Suprapubic skin (tissue), 4 donors: ENCODE measurements around the gene OR6K2. TPM values are rescaled to one million over a fixed set of nuclear protein-coding genes. Genes with fewer than 3 reads are reported as not detected.

Experiments used
- DNase-seq, 2 donors: peaks; one replicate each; pipeline ENCODE4 v3.0.0-alpha.2; 2019; ENCODE audit warnings: low spot score in 2 of 2
- H3K27ac ChIP-seq: fragments of 200-600 bp; sonication (generic); one replicate; pipeline ENCODE4 v1.5.1; 2019
- H3K27me3 ChIP-seq: fragments of 200-600 bp; sonication (generic); one replicate; pipeline ENCODE4 v1.5.1; 2019
- H3K36me3 ChIP-seq: fragments of 200-600 bp; sonication (generic); one replicate; pipeline ENCODE4 v1.5.1; 2019
- H3K4me1 ChIP-seq: fragments of 200-600 bp; sonication (generic); one replicate; pipeline ENCODE4 v1.5.1; 2019
- H3K4me3 ChIP-seq: fragments of 200-600 bp; sonication (generic); one replicate; pipeline ENCODE4 v1.5.1; 2019; ENCODE audit warnings: mild to moderate bottlenecking
- H3K9me3 ChIP-seq: fragments of 200-600 bp; sonication (generic); one replicate; pipeline ENCODE4 v1.5.1; 2019
- EP300 ChIP-seq: sonication (generic); formaldehyde crosslinking; IDR thresholded peaks from one replicate; pipeline ENCODE4 v1.6.1; 2017; ENCODE audit warnings: antibody characterized with exemption
- POLR2A ChIP-seq, 2 donors: fragments of 450-650 bp; IDR thresholded peaks; one replicate each; pipeline ENCODE4 v1.6.1; 2017; ENCODE audit warnings: antibody characterized with exemption in 2 of 2, mild to moderate bottlenecking in 2 of 2, moderate library complexity in 2 of 2
- POLR2AphosphoS5 ChIP-seq, 3 donors: sonication (generic); formaldehyde crosslinking; IDR thresholded peaks; one replicate each; pipeline ENCODE4 v1.6.1; 2017; ENCODE audit warnings: antibody characterized with exemption in 3 of 3
- WGBS: methylation state at CpG from one replicate; pipeline ENCODE4 v1.1.5; 2018; 5-methylcytosine and 5-hydroxymethylcytosine counted together
- total RNA-seq, 4 donors: library from RNA; depleted of rRNA; stranded (reverse); fragments of >200 nt; gene quantifications; one replicate each; pipeline ENCODE4 v1.1.0, GENCODE V29; 2016
- TF ChIP-seq, protein P1 (sequence below), 2 donors: fragments of 200-600 bp in 1 of 2; fragments of 450-650 bp in 1 of 2; sonication (generic) in 1 of 2; IDR thresholded peaks; one replicate each; pipeline ENCODE4 v1.5.1; 2016 to 2019; ENCODE audit warnings: antibody characterized with exemption in 2 of 2, mild to moderate bottlenecking in 1 of 2, moderate library complexity in 1 of 2

OR6K2 gene
- total RNA-seq, 4 donors from 2014 or later = not detected

DNA sequence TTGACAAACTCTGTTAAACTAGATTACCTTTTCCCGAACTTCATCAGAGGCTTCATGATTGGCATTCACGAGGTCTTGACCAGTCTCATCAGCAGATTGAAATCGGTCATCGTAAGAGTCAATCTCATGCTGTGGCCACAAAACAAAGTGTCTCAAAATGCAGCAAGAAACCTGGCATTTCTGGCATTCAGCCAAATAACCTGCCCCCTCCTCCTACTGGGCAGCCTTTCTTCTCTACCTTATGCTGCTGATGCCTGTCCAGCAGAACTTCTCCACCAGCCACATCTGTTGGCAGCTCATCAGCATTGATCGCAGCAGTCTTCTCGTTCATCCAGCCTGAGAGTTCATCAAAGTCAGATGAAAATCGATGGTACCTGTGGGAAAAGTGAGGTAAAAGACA is 26.1 kb downstream of the OR6K2 start:
- TF ChIP-seq EP300 = no peak
- TF ChIP-seq POLR2AphosphoS5 (IDR thresholded peaks at IDR 0.05) = no peak
- no peak for TF ChIP-seq POLR2A (IDR thresholded peaks at IDR 0.05)
- TF ChIP-seq, protein P1, sequence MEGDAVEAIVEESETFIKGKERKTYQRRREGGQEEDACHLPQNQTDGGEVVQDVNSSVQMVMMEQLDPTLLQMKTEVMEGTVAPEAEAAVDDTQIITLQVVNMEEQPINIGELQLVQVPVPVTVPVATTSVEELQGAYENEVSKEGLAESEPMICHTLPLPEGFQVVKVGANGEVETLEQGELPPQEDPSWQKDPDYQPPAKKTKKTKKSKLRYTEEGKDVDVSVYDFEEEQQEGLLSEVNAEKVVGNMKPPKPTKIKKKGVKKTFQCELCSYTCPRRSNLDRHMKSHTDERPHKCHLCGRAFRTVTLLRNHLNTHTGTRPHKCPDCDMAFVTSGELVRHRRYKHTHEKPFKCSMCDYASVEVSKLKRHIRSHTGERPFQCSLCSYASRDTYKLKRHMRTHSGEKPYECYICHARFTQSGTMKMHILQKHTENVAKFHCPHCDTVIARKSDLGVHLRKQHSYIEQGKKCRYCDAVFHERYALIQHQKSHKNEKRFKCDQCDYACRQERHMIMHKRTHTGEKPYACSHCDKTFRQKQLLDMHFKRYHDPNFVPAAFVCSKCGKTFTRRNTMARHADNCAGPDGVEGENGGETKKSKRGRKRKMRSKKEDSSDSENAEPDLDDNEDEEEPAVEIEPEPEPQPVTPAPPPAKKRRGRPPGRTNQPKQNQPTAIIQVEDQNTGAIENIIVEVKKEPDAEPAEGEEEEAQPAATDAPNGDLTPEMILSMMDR (IDR thresholded peaks at IDR 0.05) = no peak
- H3K4me3 ChIP-seq = no peak overlapping the region
- no peaks in the 10 kb centered on the region for H3K27me3 ChIP-seq
- H3K27ac ChIP-seq = no peak overlapping the region
- no peak for DNase-seq
- no peaks in the 10 kb centered on the region for H3K36me3 ChIP-seq
- no peaks in the 10 kb centered on the region for H3K4me1 ChIP-seq
- 86% methylated on average over 7 of the region's 7 CpGs for WGBS
- no peaks in the 10 kb centered on the region for H3K9me3 ChIP-seq

DNA sequence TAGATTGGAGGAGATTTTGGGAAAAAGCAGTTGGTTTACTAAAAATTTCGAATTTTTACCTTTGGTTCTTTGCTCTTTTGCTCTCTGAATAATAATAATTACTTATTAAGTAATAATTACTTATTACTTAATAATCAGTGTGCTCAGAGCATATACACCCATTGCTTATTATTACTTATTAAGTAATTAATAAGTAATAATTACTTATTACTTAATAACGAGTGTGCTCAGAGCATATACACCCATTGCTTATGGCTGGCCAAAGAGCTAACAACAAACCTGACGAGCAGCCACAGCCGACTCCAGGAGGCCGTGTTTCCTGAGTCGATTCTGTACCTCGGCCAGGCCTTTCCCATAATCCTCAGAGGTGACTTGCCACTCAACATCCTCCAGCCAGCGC is 34.4 kb downstream of the OR6K2 start:
- Histone ChIP-seq H3K4me1 (no peaks in the 10 kb centered on the region), H3K27ac (no peak overlapping the region), H3K9me3 (no peaks in the 10 kb centered on the region), H3K36me3 (no peaks in the 10 kb centered on the region), H3K4me3 (no peak overlapping the region), H3K27me3 (no peaks in the 10 kb centered on the region)
- TF ChIP-seq POLR2A (IDR thresholded peaks at IDR 0.05) (no peak), POLR2AphosphoS5 (IDR thresholded peaks at IDR 0.05) (no peak), EP300 (no peak)
- TF ChIP-seq, protein P1 (IDR thresholded peaks at IDR 0.05) = no peak
- 81% methylated on average over 8 of the region's 8 CpGs for WGBS
- DNase-seq = no peak

DNA sequence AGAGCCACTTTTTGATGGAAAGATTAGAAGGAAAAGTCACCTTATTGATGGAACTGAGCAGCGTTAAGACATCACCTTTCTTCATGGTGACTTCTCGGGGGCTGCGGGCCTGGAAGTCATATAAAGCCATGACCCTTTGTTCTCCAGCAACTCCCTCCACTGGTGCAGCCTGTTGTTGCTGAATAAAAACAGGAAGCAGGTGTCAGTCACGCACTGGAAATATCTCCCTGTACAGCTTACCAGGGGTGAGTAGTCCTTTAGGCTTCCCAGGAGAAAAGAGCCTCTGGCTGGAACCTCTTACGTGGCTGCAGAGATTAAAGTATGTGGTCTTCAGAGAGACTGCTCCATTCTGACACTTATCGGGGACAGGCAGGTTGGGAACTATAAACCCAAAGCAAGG is 45.9 kb downstream of the OR6K2 start:
- Histone ChIP-seq H3K36me3 (no peaks in the 10 kb centered on the region), H3K27ac (no peak overlapping the region), H3K27me3 (no peaks in the 10 kb centered on the region), H3K4me3 (no peak overlapping the region), H3K4me1 (no peaks in the 10 kb centered on the region), H3K9me3 (no peaks in the 10 kb centered on the region)
- 52% methylated on average over 6 of the region's 6 CpGs for WGBS
- no peak for DNase-seq
- TF ChIP-seq, protein P1 (IDR thresholded peaks at IDR 0.05) = no peak
- no peak for TF ChIP-seq POLR2AphosphoS5 (IDR thresholded peaks at IDR 0.05)

DNA sequence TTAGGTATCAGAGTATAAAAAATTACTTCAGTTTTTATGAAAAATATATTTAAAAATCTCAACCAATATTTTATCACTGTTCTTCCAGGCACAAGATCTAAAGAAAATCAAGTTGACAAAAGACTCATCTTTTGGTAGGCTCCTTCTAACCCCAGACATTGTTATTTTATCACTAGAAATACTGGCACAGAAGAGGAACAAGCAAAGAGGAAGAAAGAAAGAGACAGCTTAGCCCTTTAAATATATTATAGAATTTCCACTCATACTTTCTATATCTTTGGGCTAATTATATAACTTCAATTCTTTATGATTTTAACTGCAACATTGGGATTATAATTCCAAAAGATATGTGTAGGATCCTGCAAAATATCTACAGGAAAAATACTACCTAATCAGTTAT is 46.4 kb downstream of the OR6K2 start:
- no peak overlapping the region for H3K27ac ChIP-seq
- TF ChIP-seq POLR2AphosphoS5 (IDR thresholded peaks at IDR 0.05) = no peak
- no peak for TF ChIP-seq POLR2A (IDR thresholded peaks at IDR 0.05)
- TF ChIP-seq, protein P1 (IDR thresholded peaks at IDR 0.05) = no peak
- no peak for TF ChIP-seq EP300
- no peaks in the 10 kb centered on the region for H3K27me3 ChIP-seq
- H3K9me3 ChIP-seq = no peaks in the 10 kb centered on the region
- DNase-seq = no peak
- no peaks in the 10 kb centered on the region for H3K36me3 ChIP-seq
- no peak overlapping the region for H3K4me3 ChIP-seq
- no peaks in the 10 kb centered on the region for H3K4me1 ChIP-seq

DNA sequence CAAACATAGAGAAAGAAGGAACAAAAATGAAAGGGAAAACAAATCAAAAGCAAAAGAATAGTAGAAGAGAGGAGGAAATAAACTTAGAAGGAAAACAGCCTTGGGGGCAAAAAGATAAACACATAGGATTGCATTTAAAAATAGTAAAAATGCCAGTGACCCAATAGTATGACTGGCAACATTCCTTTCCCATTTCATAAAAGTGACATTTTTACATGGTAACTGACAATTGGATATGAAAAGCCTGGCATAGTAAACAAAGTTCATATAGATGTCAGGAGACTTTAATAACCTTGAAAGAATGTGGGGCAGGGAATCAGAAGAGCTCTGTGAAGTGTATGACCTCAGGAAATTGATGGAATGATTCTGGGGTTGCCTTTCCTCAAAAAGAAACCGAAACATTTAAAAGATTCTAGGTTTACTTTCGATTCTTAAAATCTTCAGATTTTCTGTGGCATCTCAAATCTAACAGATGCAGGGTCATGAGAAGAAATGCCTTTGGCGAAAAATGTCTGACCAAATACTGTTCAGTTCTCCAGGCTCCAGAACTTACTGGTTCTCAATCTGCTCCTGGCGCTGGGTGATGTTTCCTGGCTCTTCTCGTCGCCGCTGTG is 47.6 kb downstream of the OR6K2 start:
- no peaks in the 10 kb centered on the region for H3K4me1 ChIP-seq
- no peak for DNase-seq
- no peaks in the 10 kb centered on the region for H3K27me3 ChIP-seq
- H3K27ac ChIP-seq = no peak overlapping the region
- no peak overlapping the region for H3K4me3 ChIP-seq
- no peaks in the 10 kb centered on the region for H3K9me3 ChIP-seq
- H3K36me3 ChIP-seq = no peaks in the 10 kb centered on the region
- WGBS = 82% methylated on average over 7 of the region's 7 CpGs
- TF ChIP-seq EP300 = no peak
- TF ChIP-seq, protein P1 (IDR thresholded peaks at IDR 0.05) = no peak

Other genes with a start within 250 kb of the OR6K2 start
- gene OR10K1, start 238.8 kb downstream of the OR6K2 start, total RNA-seq = not detected
- gene OR10R2, start 228.4 kb downstream of the OR6K2 start, total RNA-seq = not detected
- not detected for gene OR6Y1, start 146.2 kb downstream of the OR6K2 start, total RNA-seq
- not detected for gene OR6P1, start 130.1 kb downstream of the OR6K2 start, total RNA-seq
- gene OR10X1, start 120.8 kb downstream of the OR6K2 start, total RNA-seq = not detected
- not detected for gene OR10Z1, start 95.4 kb downstream of the OR6K2 start, total RNA-seq
- under 1 TPM in 1 of 4 donors, not detected in 3; 0.24 TPM for gene SPTA1, start 13.9 kb downstream of the OR6K2 start, total RNA-seq
- gene OR6K3, start 20.1 kb upstream of the OR6K2 start, total RNA-seq = not detected
- not detected for gene OR6K6, start 54.1 kb upstream of the OR6K2 start, total RNA-seq
- gene OR6N1, start 71.5 kb upstream of the OR6K2 start, total RNA-seq = not detected
- gene OR6N2, start 80.6 kb upstream of the OR6K2 start, total RNA-seq = not detected
- gene MNDA, start 130.7 kb upstream of the OR6K2 start, total RNA-seq = 1 to 10 TPM; 2.0 to 4.2 (median 3.6) TPM
- under 1 TPM in 1 of 4 donors, not detected in 3; 0.48 TPM for gene PYHIN1, start 230.9 kb upstream of the OR6K2 start, total RNA-seq